T-helper 1 cell treated with Interleukin-12 subunit alpha and Interleukin-12 subunit beta and Interleukin-4 antibody, amounts not matched to agents 30 μg/mL and 1 μg/mL, for 36 hours (primary cell): ENCODE results near the gene USH1G.

Experiments used
- H3K27ac Mint-ChIP-seq: one replicate; pipeline ENCODE4 v1.8.0; 2021; ENCODE audit warnings: mild to moderate bottlenecking, mixed read lengths
- H3K27me3 Mint-ChIP-seq: one replicate; pipeline ENCODE4 v1.8.0; 2021; ENCODE audit warnings: low read depth, mixed read lengths
- H3K36me3 Mint-ChIP-seq: one replicate; pipeline ENCODE4 v1.8.0; 2021; ENCODE audit warnings: low read depth, mixed read lengths
- H3K4me1 Mint-ChIP-seq: one replicate; pipeline ENCODE4 v1.8.0; 2021; ENCODE audit warnings: low read depth, mixed read lengths
- H3K4me3 Mint-ChIP-seq: one replicate; pipeline ENCODE4 v1.8.0; 2021; ENCODE audit warnings: mild to moderate bottlenecking, moderate library complexity, mixed read lengths
- H3K9me3 Mint-ChIP-seq: one replicate; pipeline ENCODE4 v1.8.0; 2021; ENCODE audit warnings: mixed read lengths

Gene USH1G

DNA sequence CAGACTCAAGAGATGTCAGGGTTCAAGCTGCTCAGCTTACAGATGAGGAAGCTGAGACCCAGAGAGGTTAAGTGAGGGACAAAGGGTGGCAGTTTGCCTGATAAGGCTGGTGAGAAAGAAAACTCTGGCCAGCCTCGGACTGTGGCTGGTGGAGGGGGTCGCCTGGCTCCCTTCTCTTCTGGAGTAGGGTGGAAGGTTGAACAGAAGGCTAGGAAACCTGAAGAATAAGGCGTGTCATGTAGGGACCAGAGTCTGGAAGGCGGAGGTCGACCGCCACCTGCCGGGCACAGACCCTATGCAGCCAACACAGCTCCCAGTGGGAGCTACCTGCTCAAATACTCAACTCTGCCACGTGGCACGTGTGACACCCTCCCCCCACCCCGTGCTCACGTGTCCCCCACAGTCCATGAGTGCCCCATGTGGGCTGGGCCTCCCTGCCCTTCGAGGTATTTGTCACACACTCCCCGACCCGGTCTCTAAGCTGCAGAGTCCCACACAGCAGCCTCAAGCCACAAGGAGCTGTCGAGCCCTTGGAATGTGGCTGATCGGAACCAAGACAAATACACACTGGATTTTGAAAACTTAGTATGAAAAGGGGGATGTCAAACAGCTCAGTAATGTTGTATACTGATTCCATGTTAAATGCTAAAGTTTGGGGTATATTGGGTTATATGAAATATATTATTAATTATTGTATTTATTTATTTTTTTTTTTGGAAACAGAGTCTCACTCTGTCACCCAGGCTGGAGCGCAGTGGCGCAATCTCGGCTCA, 37.7 kb upstream of the USH1G start:
- Mint-ChIP-seq H3K36me3 (no peaks in the 10 kb centered on the region), H3K4me1 (peaks cover 6% of the 10 kb centered on the region), H3K27ac (no peak overlapping the region), H3K27me3 (peaks cover 3% of the 10 kb centered on the region), H3K9me3 (no peaks in the 10 kb centered on the region), H3K4me3 (no peak overlapping the region)

GRCh38 chr17:74959826-74960515, 36.9 kb upstream of the USH1G start:
- Mint-ChIP-seq H3K4me1 (peaks cover 4% of the 10 kb centered on the region), H3K4me3 (no peak overlapping the region), H3K27me3 (peaks cover under 1% of the 10 kb centered on the region), H3K27ac (no peak overlapping the region), H3K9me3 (no peaks in the 10 kb centered on the region), H3K36me3 (no peaks in the 10 kb centered on the region)

DNA sequence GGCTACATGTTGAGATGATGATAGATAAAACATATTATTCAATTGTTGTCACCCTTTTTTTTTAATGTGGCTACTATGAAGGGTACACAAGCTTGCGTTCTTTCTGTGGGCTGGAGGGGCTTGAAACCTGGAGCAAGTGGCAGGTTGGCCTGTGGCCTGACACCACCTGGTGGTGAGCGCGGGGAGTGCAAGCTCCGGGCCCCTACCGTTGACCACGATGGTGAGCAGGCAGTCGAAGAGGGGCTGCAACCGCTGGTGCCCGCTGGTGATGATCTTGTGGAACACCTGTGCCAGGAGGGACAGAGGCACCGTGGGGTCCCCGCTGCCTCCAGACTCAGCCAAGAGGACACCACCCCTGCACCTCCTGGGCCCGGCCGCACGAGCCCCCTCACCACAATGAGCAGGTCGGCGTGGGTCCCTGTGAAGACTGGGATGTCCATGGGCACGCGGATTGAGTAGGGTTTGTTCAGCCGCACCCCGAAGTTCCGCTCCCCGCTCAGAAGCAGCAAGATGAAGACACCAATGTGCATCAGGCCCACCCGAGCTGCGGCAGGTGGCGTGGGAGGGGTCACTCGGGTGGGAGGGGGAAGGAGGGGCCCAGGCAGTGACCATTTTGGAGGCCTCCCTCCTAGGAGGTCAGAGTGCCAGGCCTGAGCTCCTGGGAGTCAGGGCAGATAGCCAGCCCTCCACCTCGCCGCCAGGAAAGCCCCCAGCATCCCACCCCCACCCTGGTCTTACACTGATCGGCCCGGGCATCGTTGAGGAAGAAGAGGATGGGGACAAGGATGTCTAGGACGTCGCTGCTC, 35.1 kb upstream of the USH1G start:
- Mint-ChIP-seq H3K36me3 (no peaks in the 10 kb centered on the region), H3K27ac (no peak overlapping the region), H3K4me1 (peaks cover 4% of the 10 kb centered on the region), H3K27me3 (no peaks in the 10 kb centered on the region), H3K9me3 (no peaks in the 10 kb centered on the region), H3K4me3 (no peak overlapping the region)

DNA sequence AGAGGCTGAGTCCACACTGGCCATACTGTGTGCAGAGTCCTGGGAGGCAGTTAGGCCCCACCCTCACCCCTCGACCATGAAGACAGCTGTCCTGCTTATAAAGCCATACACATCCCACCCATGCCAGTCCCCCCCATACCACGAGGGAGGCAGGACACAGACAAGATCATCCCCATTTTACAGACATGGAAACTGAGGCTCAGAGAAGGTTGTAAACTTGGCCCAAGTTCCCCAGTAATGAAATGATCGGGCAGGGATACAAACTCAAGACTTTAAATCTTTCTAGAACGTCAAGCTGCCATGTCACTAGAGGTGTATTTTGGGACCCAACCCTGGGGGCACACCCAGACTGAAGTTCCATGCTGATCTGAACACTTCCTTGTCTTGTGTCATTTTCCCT, 33.0 kb upstream of the USH1G start:
- H3K36me3 Mint-ChIP-seq, result no peaks in the 10 kb centered on the region
- no peak overlapping the region for H3K4me3 Mint-ChIP-seq
- peaks cover 2% of the 10 kb centered on the region for H3K4me1 Mint-ChIP-seq
- no peak overlapping the region for H3K27ac Mint-ChIP-seq
- no peaks in the 10 kb centered on the region for H3K9me3 Mint-ChIP-seq
- H3K27me3 Mint-ChIP-seq, result no peaks in the 10 kb centered on the region

DNA sequence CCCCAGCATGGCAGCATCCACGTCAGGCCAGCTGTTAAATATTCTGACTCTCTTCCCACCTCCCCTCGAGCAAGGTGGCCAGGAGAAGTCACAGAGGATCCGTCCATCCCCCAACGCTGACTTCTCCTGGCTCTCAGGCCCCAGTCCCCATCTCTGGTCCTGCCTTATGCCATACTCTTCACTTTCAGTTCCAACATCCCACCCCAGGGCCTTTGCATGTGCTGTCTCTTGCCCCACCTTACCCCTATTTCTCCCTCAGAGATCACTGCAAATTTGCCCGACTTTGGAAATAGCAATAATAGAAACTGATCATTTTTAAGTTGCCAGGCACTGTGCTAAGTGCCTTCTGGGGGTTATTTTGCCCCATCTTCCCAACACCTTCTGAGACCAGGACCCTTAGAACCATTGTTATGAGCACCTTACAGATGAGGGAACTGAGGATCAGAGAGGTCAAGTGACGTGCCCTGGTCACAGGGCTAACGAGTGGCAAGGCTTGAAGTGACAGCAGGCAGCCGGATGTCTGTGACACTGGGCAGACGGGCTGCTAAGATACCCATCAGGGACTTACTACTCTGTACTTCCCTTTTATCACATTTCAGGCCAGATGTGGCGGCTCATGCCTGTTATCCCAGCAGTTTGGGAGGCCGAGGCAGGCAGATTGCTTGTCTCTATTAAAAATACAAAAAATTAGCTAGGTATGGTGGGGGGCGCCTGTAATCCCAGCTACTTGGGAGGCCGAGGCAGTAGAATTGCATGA, 31.8 kb upstream of the USH1G start:
- Mint-ChIP-seq H3K4me1 (no peaks in the 10 kb centered on the region), H3K9me3 (no peaks in the 10 kb centered on the region), H3K27me3 (no peaks in the 10 kb centered on the region), H3K36me3 (no peaks in the 10 kb centered on the region), H3K27ac (no peak overlapping the region), H3K4me3 (no peak overlapping the region)

- H3K9me3 Mint-ChIP-seq, result no peaks in the 10 kb centered on the region
- no peaks in the 10 kb centered on the region for H3K36me3 Mint-ChIP-seq
- H3K27me3 Mint-ChIP-seq, result no peaks in the 10 kb centered on the region
- H3K27ac Mint-ChIP-seq, result no peak overlapping the region
- no peak overlapping the region for H3K4me3 Mint-ChIP-seq
- no peaks in the 10 kb centered on the region for H3K4me1 Mint-ChIP-seq
These were observed 31.1 kb upstream of the USH1G start for GRCh38 chr17:74954115-74954514.

DNA sequence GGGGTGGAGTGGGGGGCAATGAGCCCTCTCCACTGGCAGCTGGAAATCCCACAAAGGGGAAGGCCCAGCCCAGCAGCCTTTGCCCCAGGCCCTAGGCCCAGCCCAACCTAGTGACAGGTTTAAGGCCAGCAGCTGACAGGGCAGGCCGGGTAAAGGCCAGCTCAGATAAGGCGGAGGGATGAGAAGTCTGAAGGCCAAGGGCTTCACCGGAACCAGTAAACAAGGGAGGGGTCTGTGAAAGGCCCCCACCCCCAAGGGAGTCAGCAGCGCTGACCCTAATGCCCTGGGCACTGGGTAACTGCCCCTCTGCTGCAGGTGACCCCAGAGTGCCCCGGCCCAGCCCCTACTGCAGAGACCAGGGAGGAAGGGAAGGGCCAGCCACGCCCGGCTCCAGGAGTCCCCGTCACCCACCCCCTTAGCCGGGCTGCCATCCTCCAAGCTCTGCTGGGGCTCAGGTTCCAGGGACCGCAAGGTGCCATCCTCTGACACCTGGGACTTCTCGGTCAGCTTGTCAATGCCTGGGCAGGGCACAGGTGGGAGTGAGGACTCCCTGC, 30.2 kb upstream of the USH1G start:
- Mint-ChIP-seq H3K36me3 (no peaks in the 10 kb centered on the region), H3K27ac (no peak overlapping the region), H3K4me3 (no peak overlapping the region), H3K4me1 (no peaks in the 10 kb centered on the region), H3K9me3 (no peaks in the 10 kb centered on the region), H3K27me3 (no peaks in the 10 kb centered on the region)

- H3K9me3 Mint-ChIP-seq, result no peaks in the 10 kb centered on the region
- H3K27me3 Mint-ChIP-seq, result no peaks in the 10 kb centered on the region
- H3K4me1 Mint-ChIP-seq, result no peaks in the 10 kb centered on the region
- H3K36me3 Mint-ChIP-seq, result no peaks in the 10 kb centered on the region
- no peak overlapping the region for H3K4me3 Mint-ChIP-seq
- H3K27ac Mint-ChIP-seq, result no peak overlapping the region
These were observed 29.5 kb upstream of the USH1G start for GRCh38 chr17:74952431-74953133.

GRCh38 chr17:74951680-74952421, 28.8 kb upstream of the USH1G start:
- H3K36me3 Mint-ChIP-seq, result no peaks in the 10 kb centered on the region
- no peaks in the 10 kb centered on the region for H3K9me3 Mint-ChIP-seq
- H3K27me3 Mint-ChIP-seq, result no peaks in the 10 kb centered on the region
- no peaks in the 10 kb centered on the region for H3K4me1 Mint-ChIP-seq
- no peak overlapping the region for H3K4me3 Mint-ChIP-seq
- H3K27ac Mint-ChIP-seq, result no peak overlapping the region

DNA sequence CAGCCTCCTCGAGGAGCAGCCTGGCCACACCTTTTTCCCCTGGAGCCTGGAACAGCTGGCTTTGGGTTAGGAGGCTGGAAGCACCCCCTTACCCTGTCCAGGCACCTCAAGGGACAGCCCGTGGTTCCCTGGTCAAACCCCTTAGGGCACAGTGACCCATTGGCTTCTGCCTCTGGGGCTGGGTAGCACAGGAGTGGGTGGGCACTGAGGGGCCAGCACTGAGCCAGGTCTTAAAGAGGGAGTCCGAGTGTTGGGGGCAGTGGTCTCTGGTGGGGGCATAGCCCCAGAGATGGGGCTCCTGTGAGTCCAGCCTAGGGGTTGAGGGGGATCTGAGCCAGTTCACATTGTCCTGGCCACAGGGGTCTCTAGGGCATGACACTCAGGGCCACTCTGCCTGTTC, 28.0 kb upstream of the USH1G start:
- H3K4me1 Mint-ChIP-seq, result no peaks in the 10 kb centered on the region
- H3K4me3 Mint-ChIP-seq, result no peak overlapping the region
- no peaks in the 10 kb centered on the region for H3K36me3 Mint-ChIP-seq
- H3K9me3 Mint-ChIP-seq, result no peaks in the 10 kb centered on the region
- H3K27ac Mint-ChIP-seq, result no peak overlapping the region
- H3K27me3 Mint-ChIP-seq, result no peaks in the 10 kb centered on the region

GRCh38 chr17:74950207-74950606, 27.2 kb upstream of the USH1G start:
- Mint-ChIP-seq H3K4me3 (no peak overlapping the region), H3K9me3 (no peaks in the 10 kb centered on the region), H3K27ac (no peak overlapping the region), H3K4me1 (peaks cover 3% of the 10 kb centered on the region), H3K36me3 (no peaks in the 10 kb centered on the region), H3K27me3 (peaks cover 4% of the 10 kb centered on the region)

- Mint-ChIP-seq H3K27ac (no peak overlapping the region), H3K9me3 (no peaks in the 10 kb centered on the region), H3K4me3 (no peak overlapping the region), H3K4me1 (peaks cover 3% of the 10 kb centered on the region), H3K36me3 (no peaks in the 10 kb centered on the region), H3K27me3 (peaks cover 7% of the 10 kb centered on the region)
These were observed 26.5 kb upstream of the USH1G start for GRCh38 chr17:74949455-74950115.
